Thoracic aorta (tissue), 2 donors: ENCODE data around the gene CBX6. TPM values are rescaled to one million over a fixed set of nuclear protein-coding genes. Genes with fewer than 3 reads are reported as not detected.
A peak's percentile ranks its signal among the peaks of the same experiment; 100 is the strongest.

Source experiments
- ATAC-seq: fragments of 150-250 bp; one replicate; pipeline ENCODE4 v1.8.0; 2017; ENCODE audit warnings: low read depth; ENCODE audit not compliant: insufficient number of reproducible peaks, low FRiP score
- DNase-seq: peaks from one replicate; pipeline ENCODE4 v3.0.0-alpha.2; 2020; ENCODE audit warnings: low spot score
- H3K27ac ChIP-seq, 2 donors: fragments of 200-600 bp; sonication (generic); 1 replicate in 1 of 2; 2 replicates in 1 of 2; pipeline ENCODE4 v1.5.1; 2016; ENCODE audit warnings: mild to moderate bottlenecking in 2 of 2, moderate library complexity in 2 of 2
- H3K27me3 ChIP-seq: fragments of 200-600 bp; sonication (generic); replicated peaks from 2 replicates; pipeline ENCODE4 v1.6.0; 2016; ENCODE audit warnings: mild to moderate bottlenecking; ENCODE audit not compliant: insufficient read depth
- H3K36me3 ChIP-seq: fragments of 200-600 bp; sonication (generic); one replicate; pipeline ENCODE4 v1.5.1; 2016
- H3K4me1 ChIP-seq, 2 donors: fragments of 200-600 bp; sonication (generic); 1 replicate in 1 of 2; 2 replicates in 1 of 2; pipeline versions ENCODE4 v1.5.1 to v1.6.0; 2016; ENCODE audit warnings: low read depth in 2 of 2, mild to moderate bottlenecking in 1 of 2; ENCODE audit not compliant: control insufficient read depth in 1 of 2
- H3K4me3 ChIP-seq: fragments of 200-600 bp; sonication (generic); 2 replicates; pipeline ENCODE4 v1.5.1; 2016; ENCODE audit warnings: mild to moderate bottlenecking
- H3K9me3 ChIP-seq: fragments of 200-600 bp; sonication (generic); 2 replicates; pipeline ENCODE4 v1.5.1; 2016
- CTCF ChIP-seq: fragments of 200-600 bp; sonication (generic); IDR thresholded peaks from one replicate; pipeline ENCODE4 v1.5.1; 2019; ENCODE audit warnings: antibody characterized with exemption
- total RNA-seq, 2 donors: library from RNA; depleted of rRNA; stranded (reverse); fragments of >200 nt; gene quantifications; one replicate each; pipeline versions ENCODE4 v1.1.0 to v1.2.3, GENCODE V29; 2016

The CBX6 gene
- total RNA-seq: 100 to 1,000 TPM in 1 of 2 donors, 10 to 100 TPM in 1; 80.1 to 111 TPM

- DNase-seq (peak; percentile 74), ATAC-seq (peak; percentile 62)
- peaks cover 16 to 47% of the 10 kb centered on the region in 2 donors for H3K4me1 ChIP-seq
- peaks cover 5% of the 10 kb centered on the region for H3K36me3 ChIP-seq
- peak within 1 kb of the TSS; percentile 86 to 99 for H3K27ac ChIP-seq
- no peak for TF ChIP-seq CTCF
- H3K27me3 ChIP-seq: no peaks in the 10 kb centered on the region
- H3K9me3 ChIP-seq: no peaks in the 10 kb centered on the region
- H3K4me3 ChIP-seq: peak within 1 kb of the TSS; percentile 78
Observed at GRCh38 chr22:38872172-38872830, at the start of gene CBX6. Gene CBX6 (minus strand): TSS chr22:38872216. CDS start chr22:38872190, 26 bp downstream.

GRCh38 chr22:38921806-38922205 is 49.8 kb upstream of the CBX6 start:
- ATAC-seq: no peak
- Histone ChIP-seq H3K9me3 (no peaks in the 10 kb centered on the region), H3K36me3 (no peaks in the 10 kb centered on the region), H3K27me3 (no peaks in the 10 kb centered on the region), H3K27ac (no peak overlapping the region), H3K4me3 (no peak overlapping the region), H3K4me1 (peaks cover 7 to 32% of the 10 kb centered on the region in 2 donors)
- no peak for TF ChIP-seq CTCF
- DNase-seq: no peak

GRCh38 chr22:38921120-38921519 is 49.1 kb upstream of the CBX6 start:
- no peak for ATAC-seq
- H3K9me3 ChIP-seq: no peaks in the 10 kb centered on the region
- no peak overlapping the region for H3K4me3 ChIP-seq
- no peak overlapping the region for H3K27ac ChIP-seq
- H3K36me3 ChIP-seq: no peaks in the 10 kb centered on the region
- peaks cover 7 to 31% of the 10 kb centered on the region in 2 donors for H3K4me1 ChIP-seq
- no peaks in the 10 kb centered on the region for H3K27me3 ChIP-seq
- DNase-seq: no peak
- no peak for TF ChIP-seq CTCF

- no peak overlapping the region for H3K4me3 ChIP-seq
- TF ChIP-seq CTCF: no peak
- no peaks in the 10 kb centered on the region for H3K36me3 ChIP-seq
- DNase-seq (no peak), ATAC-seq (no peak)
- no peak overlapping the region for H3K27ac ChIP-seq
- H3K4me1 ChIP-seq: peaks cover 4 to 17% of the 10 kb centered on the region in 2 donors
- H3K27me3 ChIP-seq: no peaks in the 10 kb centered on the region
- H3K9me3 ChIP-seq: no peaks in the 10 kb centered on the region
Observed at GRCh38 chr22:38919631-38920190, 47.7 kb upstream of the CBX6 start.

- H3K9me3 ChIP-seq: no peaks in the 10 kb centered on the region
- TF ChIP-seq CTCF: no peak
- H3K27me3 ChIP-seq: no peaks in the 10 kb centered on the region
- no peaks in the 10 kb centered on the region for H3K36me3 ChIP-seq
- DNase-seq (no peak), ATAC-seq (no peak)
- no peaks in the 10 kb centered on the region for H3K4me1 ChIP-seq
- no peak overlapping the region for H3K27ac ChIP-seq
- H3K4me3 ChIP-seq: no peak overlapping the region
Observed at GRCh38 chr22:38911434-38911833, 39.4 kb upstream of the CBX6 start.
